ENCODE results near the gene SCN3A. TPM values are rescaled to one million over a fixed set of nuclear protein-coding genes. Genes with fewer than 3 reads are reported as not detected.

The SCN3A gene
- total and polyA plus RNA-seq, 10 of the 15 experiments (the other 5 are each of a cell fraction or from before 2014, with no cell fraction given): 0.04 to 0.34 (median 0.06) TPM; not detected in 3

GRCh38 chr2:165161510-165161909 is 42.3 kb downstream of the SCN3A start (continued):
- no peak for TF ChIP-seq E4F1 (IDR thresholded peaks at IDR 0.05; ENCODE audit: borderline replicate concordance, partially characterized antibody)
- no peak for TF ChIP-seq TCF3 (IDR thresholded peaks at IDR 0.05; ENCODE audit: borderline replicate concordance, insufficient read depth, low read depth, low read length)
- no peak for TF ChIP-seq ZBTB4 (CRISPR knock-in tag; IDR thresholded peaks at IDR 0.05)

GRCh38 chr2:165157160-165157559 is 46.7 kb downstream of the SCN3A start:
- in situ Hi-C loops (cut with MboI): no loop called here
- SMC1A ChIA-PET (ENCODE audit: uncharacterized antibody, unreplicated experiment): no interaction called here
- TF ChIP-seq SMAD1 (IDR thresholded peaks at IDR 0.05; ENCODE audit: low read depth, partially characterized antibody) (no peak), CHD4 (IDR thresholded peaks at IDR 0.05) (no peak), E2F4 (IDR thresholded peaks at IDR 0.05; ENCODE audit: low read depth, low read length) (no peak), ZNF687 (IDR thresholded peaks at IDR 0.05) (no peak), RBBP5 (conservative IDR thresholded peaks at IDR 0.05) (no peak), BCL3 (IDR thresholded peaks at IDR 0.05; ENCODE audit: borderline replicate concordance, insufficient read depth, low read depth, low read length, poor library complexity, severe bottlenecking) (no peak), ZSCAN29 (IDR thresholded peaks at IDR 0.05) (no peak)

More at GRCh38 chr2:165157160-165157559, 46.7 kb downstream of the SCN3A start:
- DNase-seq (ENCODE audit: low read depth, low spot score) (no peak), ATAC-seq (no peak), FAIRE-seq (no peak)
- ChIA-PET POLR2A (no interaction called here), CTCF (no interaction called here), RAD21 (ENCODE audit: unreplicated experiment) (no interaction called here)
- no TSS peak for BruUV-seq (replicated peaks)
- H2AFZ ChIP-seq (ENCODE audit: control insufficient read depth, low read depth, low read length): no peak overlapping the region
- no peak overlapping the region for H3K4me2 ChIP-seq (ENCODE audit: control insufficient read depth, insufficient read depth)
- H3K27ac ChIP-seq (ENCODE audit: control insufficient read depth, insufficient read depth): no peak overlapping the region
- H3K4me1 ChIP-seq (ENCODE audit: control insufficient read depth, insufficient read depth, low read length): no peaks in the 10 kb centered on the region
- H4K20me1 ChIP-seq (ENCODE audit: control insufficient read depth, insufficient read depth): no peaks in the 10 kb centered on the region
- intact Hi-C loops (cut with micrococcal nuclease; ENCODE audit: unreplicated experiment): no loop called here
- no peaks in the 10 kb centered on the region for H3K9me3 ChIP-seq (replicated peaks; ENCODE audit: control insufficient read depth, insufficient read depth, low read length)
- H3K9ac ChIP-seq (ENCODE audit: control insufficient read depth, insufficient read depth, low read length): no peak overlapping the region
- 75% methylated on average over 4 of the region's 4 CpGs for WGBS (ENCODE audit: insufficient coverage, insufficient replicate concordance, low lambda C conversion rate, missing lambda C conversion rate)
- no peak overlapping the region for H3K4me3 ChIP-seq
- no peaks in the 10 kb centered on the region for H3K36me3 ChIP-seq (ENCODE audit: control insufficient read depth in 2 of 2, insufficient read depth in 2 of 2, low read length in 1 of 2)
- H3K79me2 ChIP-seq (ENCODE audit: control insufficient read depth, insufficient read depth, low read length): no peaks in the 10 kb centered on the region
- H3K27me3 ChIP-seq (replicated peaks in 1 of 2; ENCODE audit: control insufficient read depth in 2 of 2, insufficient read depth in 2 of 2, low read length in 1 of 2): no peaks in the 10 kb centered on the region
